Body of pancreas (tissue), 4 donors: ENCODE data around the gene SPATA16.

Experiments used
- CTCF ChIP-seq, 7 experiments: fragments of 450-650 bp in 4 of 7; fragments of 200-600 bp in 3 of 7; sonication (generic) in 3 of 7; IDR thresholded peaks; one replicate each; pipeline ENCODE4 v1.5.1; 2016 to 2019; ENCODE audit warnings: antibody characterized with exemption in 7 of 7
- POLR2A ChIP-seq, 3 donors: fragments of 450-650 bp; IDR thresholded peaks; one replicate each; pipeline ENCODE4 v1.6.1; 2016; ENCODE audit warnings: antibody characterized with exemption in 3 of 3, mild to moderate bottlenecking in 2 of 3

- TF ChIP-seq CTCF (IDR thresholded peaks at IDR 0.05) = no peak
- no peak for TF ChIP-seq POLR2A (IDR thresholded peaks at IDR 0.05)
Measured at GRCh38 chr3:172877011-172877410, 264.0 kb downstream of the SPATA16 start.
